HL-60 (cell line): ENCODE measurements around the gene SSH2.
"Not testable (repeated sequence)": the region's sequence is repeated elsewhere in the genome, so short reads cannot be mapped to it uniquely, and the experiment has no call there.

Experiments
- DNase-seq, 2 experiments: peaks; one replicate each; pipeline ENCODE4 v3.0.0-alpha.2; 2010 to 2020; ENCODE audit warnings: low read depth in 1 of 2, low spot score in 1 of 2
- H3K27ac ChIP-seq: fragments of 250-450 bp; sonication (Bioruptor Pico); replicated peaks from 2 replicates; pipeline ENCODE4 v1.5.1; 2020; ENCODE audit warnings: mild to moderate bottlenecking, moderate library complexity
- H3K27me3 ChIP-seq: fragments of 250-450 bp; sonication (Bioruptor Pico); 2 replicates; pipeline ENCODE4 v1.5.1; 2021; ENCODE audit warnings: mild to moderate bottlenecking, moderate library complexity; ENCODE audit not compliant: insufficient read depth, poor library complexity, severe bottlenecking
- H3K4me3 ChIP-seq: replicated peaks from 2 replicates; pipeline ENCODE4 v1.5.1; 2011; ENCODE audit warnings: mild to moderate bottlenecking, control low read depth, low read length; ENCODE audit not compliant: insufficient read depth
- CTCF ChIP-seq: IDR thresholded peaks from one replicate; pipeline ENCODE4 v1.5.1; 2011; ENCODE audit warnings: low read length, control low read depth, inconsistent platforms; ENCODE audit not compliant: insufficient read depth
- GABPA ChIP-seq: IDR thresholded peaks from 2 replicates; pipeline ENCODE4 v1.6.1; 2012; ENCODE audit warnings: low read depth
- POLR2AphosphoS5 ChIP-seq: IDR thresholded peaks from 2 replicates; pipeline ENCODE4 v1.6.1; 2012; ENCODE audit warnings: low read depth
- REST ChIP-seq: IDR thresholded peaks from 2 replicates; pipeline ENCODE4 v1.6.1; 2012; ENCODE audit warnings: low read depth; ENCODE audit not compliant: insufficient replicate concordance
- SPI1 ChIP-seq: IDR thresholded peaks from 2 replicates; pipeline ENCODE4 v1.6.1; 2012; ENCODE audit warnings: low read depth, mild to moderate bottlenecking, borderline replicate concordance

SSH2 gene

GRCh38 chr17:29959658-29960337, 29.8 kb upstream of the SSH2 start:
- TF ChIP-seq POLR2AphosphoS5 = no peak
- TF ChIP-seq GABPA = no peak
- TF ChIP-seq REST = no peak
- TF ChIP-seq SPI1 = no peak
- TF ChIP-seq CTCF = no peak
- H3K27ac ChIP-seq = no peak overlapping the region
- no peak for DNase-seq
- H3K4me3 ChIP-seq = no peak overlapping the region
- H3K27me3 ChIP-seq = no peaks in the 10 kb centered on the region

GRCh38 chr17:29958947-29959657, 29.1 kb upstream of the SSH2 start:
- DNase-seq = no peak
- H3K4me3 ChIP-seq = no peak overlapping the region
- no peaks in the 10 kb centered on the region for H3K27me3 ChIP-seq
- no peak overlapping the region for H3K27ac ChIP-seq
- TF ChIP-seq GABPA = no peak
- no peak for TF ChIP-seq REST
- no peak for TF ChIP-seq POLR2AphosphoS5
- TF ChIP-seq SPI1 = no peak
- TF ChIP-seq CTCF = no peak

- not testable (repeated sequence) for DNase-seq, H3K27ac ChIP-seq, H3K4me3 ChIP-seq
These were observed 27.5 kb upstream of the SSH2 start for GRCh38 chr17:29957488-29957887.

GRCh38 chr17:29956225-29956624, 26.2 kb upstream of the SSH2 start:
- TF ChIP-seq POLR2AphosphoS5 = no peak
- peak; percentile 60; the same call in 1 of the 2 replicates for TF ChIP-seq SPI1
- Histone ChIP-seq H3K27ac (peak overlapping the region; percentile 3; the same call in 1 of the 2 replicates), H3K27me3 (no peaks in the 10 kb centered on the region), H3K4me3 (no peak overlapping the region)
- peak; percentile 30 to 74 for DNase-seq

More at GRCh38 chr17:29957488-29957887, 27.5 kb upstream of the SSH2 start:
- H3K27me3 ChIP-seq = not testable (repeated sequence)

GRCh38 chr17:29954405-29954804, 24.4 kb upstream of the SSH2 start:
- DNase-seq = no peak
- no peak for TF ChIP-seq CTCF
- no peak for TF ChIP-seq REST
- no peak for TF ChIP-seq GABPA
- no peak for TF ChIP-seq SPI1
- TF ChIP-seq POLR2AphosphoS5 = no peak
- Histone ChIP-seq H3K27ac (no peak overlapping the region), H3K4me3 (no peak overlapping the region), H3K27me3 (no peaks in the 10 kb centered on the region)
